Measurements from ENCODE around the gene SUV39H1.

The SUV39H1 gene

DNA sequence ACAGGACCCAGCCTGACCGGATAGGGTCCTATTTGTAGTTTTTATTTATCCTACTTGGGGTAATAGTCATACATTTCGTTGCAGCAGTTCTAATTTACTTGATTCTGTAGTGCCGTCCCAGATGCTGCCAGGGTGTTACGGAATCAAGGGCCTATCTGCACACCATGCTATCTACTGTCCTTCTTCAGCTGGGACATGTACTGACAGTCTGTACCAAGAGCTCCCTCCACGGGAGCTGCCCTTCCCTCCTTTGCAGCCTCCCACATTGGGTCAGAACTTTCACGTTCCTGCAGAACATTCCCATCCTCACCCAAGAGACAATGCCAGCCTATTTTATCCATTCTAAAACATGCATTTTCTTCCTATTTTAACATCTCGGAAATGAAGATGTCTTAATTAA, 6.7 kb downstream of the SUV39H1 start:
- Histone ChIP-seq H3K36me3 (ENCODE audit: control insufficient read depth, insufficient read depth, low read length) (no peaks in the 10 kb centered on the region), H3K27me3 (ENCODE audit: control insufficient read depth, insufficient read depth, low read length) (no peaks in the 10 kb centered on the region), H3K4me3 (ENCODE audit: low read length) (no peak overlapping the region), H3K9ac (ENCODE audit: low read length) (no peak overlapping the region), H3K4me1 (ENCODE audit: control insufficient read depth, insufficient read depth, low read length) (no peaks in the 10 kb centered on the region), H3K9me3 (ENCODE audit: control insufficient read depth, low read length) (no peaks in the 10 kb centered on the region)

DNA sequence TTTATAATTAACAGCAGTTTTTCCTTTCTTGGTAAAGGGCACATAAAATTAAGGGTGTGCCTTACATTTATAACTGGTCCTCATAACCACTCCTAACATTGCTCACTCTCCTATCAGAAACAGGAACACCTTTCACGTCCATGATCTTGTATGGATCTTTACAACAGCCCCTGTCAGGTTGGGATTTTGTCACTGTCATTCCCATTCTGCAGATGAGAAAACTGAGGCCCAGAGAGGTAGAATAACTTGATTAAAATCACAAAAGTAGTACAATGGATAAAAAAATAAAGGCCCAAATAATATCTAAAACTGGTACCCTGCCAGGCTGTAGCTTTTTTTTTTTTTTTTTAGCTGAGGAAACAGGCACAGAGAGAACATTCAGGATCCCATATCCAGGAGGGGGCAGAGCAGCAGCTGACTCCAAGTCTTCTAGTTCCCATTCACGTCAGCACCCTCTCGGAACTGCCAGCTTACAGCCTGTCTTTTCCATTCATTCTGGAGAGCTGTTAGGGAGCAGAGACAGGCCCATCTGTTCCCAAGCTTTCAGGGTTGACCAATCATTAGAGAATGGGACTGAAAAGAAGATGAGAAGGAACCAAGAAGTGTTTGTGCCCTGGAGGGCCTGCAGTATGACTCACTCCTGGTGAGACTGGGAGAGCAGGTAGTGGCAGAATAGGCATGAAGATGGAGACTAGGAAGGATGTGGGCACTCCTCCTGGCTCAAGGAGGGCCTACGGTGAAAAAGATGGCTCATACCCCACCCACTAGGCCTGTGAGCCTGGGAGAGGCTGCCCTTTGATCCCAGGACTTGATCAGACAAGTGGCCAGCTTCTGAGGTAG, 7.3 kb downstream of the SUV39H1 start:
- no peak overlapping the region for H3K4me3 ChIP-seq (ENCODE audit: low read length)
- no peaks in the 10 kb centered on the region for H3K27me3 ChIP-seq (ENCODE audit: control insufficient read depth, insufficient read depth, low read length)
- peak overlapping the region; percentile 15 for H3K9ac ChIP-seq (ENCODE audit: low read length)
- H3K4me1 ChIP-seq (ENCODE audit: control insufficient read depth, insufficient read depth, low read length) = no peaks in the 10 kb centered on the region
- no peaks in the 10 kb centered on the region for H3K9me3 ChIP-seq (ENCODE audit: control insufficient read depth, low read length)
- no peaks in the 10 kb centered on the region for H3K36me3 ChIP-seq (ENCODE audit: control insufficient read depth, insufficient read depth, low read length)

DNA sequence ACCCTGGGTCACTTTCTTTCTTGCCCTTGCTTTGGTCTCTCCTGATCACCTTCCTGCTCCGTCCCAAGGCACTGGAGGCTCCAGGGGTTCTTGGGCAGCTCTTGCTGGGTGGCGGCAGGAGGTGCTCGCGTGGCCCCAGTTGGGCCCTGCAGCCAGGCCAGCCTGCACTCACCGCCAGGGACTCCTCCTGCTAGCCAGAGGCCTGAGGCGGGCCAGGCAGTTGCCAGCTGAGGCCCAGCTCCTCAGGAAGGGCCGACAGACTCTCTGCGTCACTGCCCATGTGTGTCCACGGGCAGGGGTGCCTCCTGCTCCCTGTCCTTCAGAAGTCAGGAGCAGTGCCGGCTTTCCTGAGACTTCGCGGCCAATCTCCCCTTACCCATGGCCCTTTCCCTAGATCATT, 9.3 kb downstream of the SUV39H1 start:
- Histone ChIP-seq H3K9ac (ENCODE audit: low read length) (no peak overlapping the region), H3K36me3 (ENCODE audit: control insufficient read depth, insufficient read depth, low read length) (no peaks in the 10 kb centered on the region), H3K27me3 (ENCODE audit: control insufficient read depth, insufficient read depth, low read length) (no peaks in the 10 kb centered on the region), H3K9me3 (ENCODE audit: control insufficient read depth, low read length) (no peaks in the 10 kb centered on the region), H3K4me3 (ENCODE audit: low read length) (no peak overlapping the region), H3K4me1 (ENCODE audit: control insufficient read depth, insufficient read depth, low read length) (no peaks in the 10 kb centered on the region)

DNA sequence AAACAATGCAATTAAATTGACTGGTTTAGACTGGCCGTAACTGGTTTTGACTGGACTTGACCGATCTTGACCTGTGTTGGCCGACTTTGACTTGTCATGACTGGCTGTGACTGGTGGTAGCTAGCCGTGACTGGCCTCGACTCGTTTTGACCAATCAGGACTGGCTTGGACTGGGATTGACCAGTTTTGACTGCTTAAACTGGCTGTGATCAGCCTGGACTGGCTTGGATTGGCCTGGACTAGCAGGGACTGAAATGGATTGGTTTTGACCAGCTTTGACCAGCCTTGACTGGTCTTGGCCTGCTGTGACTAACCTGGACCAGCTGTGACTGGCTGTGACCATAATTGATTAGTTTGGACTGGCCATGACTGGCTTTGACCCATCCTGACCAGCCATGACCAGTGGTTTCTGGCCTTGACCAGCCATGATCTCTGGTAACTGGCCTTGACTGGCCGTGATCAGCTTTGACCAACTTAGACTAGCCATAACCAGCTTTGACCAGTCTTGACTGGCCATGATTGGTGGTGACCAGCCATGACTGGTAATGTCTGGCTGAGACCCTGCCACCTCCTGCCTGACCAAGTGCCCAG, 13.1 kb downstream of the SUV39H1 start:
- Histone ChIP-seq H3K4me1 (ENCODE audit: control insufficient read depth, insufficient read depth, low read length) (peaks cover 3% of the 10 kb centered on the region), H3K9me3 (ENCODE audit: control insufficient read depth, low read length) (no peaks in the 10 kb centered on the region), H3K9ac (ENCODE audit: low read length) (no peak overlapping the region), H3K36me3 (ENCODE audit: control insufficient read depth, insufficient read depth, low read length) (no peaks in the 10 kb centered on the region), H3K27me3 (ENCODE audit: control insufficient read depth, insufficient read depth, low read length) (no peaks in the 10 kb centered on the region), H3K4me3 (ENCODE audit: low read length) (no peak overlapping the region)

DNA sequence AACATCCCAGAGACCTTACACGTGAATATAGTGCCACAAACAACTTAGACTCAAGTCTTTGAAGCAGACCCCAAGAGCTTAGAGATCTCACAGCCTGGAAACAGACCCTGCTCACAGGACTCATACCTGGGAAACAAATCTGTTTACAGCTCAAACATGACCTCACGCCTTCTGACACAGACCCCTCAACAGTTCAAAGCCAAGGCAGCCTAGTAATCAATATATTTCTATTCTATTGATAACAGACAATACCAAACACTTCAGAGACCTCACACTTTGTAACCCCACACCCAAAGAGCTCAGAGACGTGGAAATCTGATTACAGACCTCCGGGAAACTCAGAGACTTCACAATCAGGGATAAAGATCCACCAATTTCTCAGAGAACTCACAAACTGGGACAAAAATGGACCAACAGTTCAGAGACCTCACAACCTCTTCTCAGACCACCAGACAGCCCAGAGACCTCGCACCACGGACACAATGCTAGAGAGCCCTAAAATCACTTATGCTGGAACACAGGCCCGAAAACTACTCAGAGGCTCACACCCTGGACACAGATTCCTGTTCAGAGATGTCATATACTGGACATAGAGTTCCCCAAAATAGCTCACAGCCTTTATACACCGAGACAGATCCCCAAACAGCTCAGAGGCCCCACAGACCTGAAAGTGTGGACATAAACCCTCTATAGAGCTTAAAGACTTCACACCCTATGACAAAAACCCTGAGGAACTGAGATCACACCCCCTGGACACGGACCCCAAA, 14.8 kb downstream of the SUV39H1 start:
- no peaks in the 10 kb centered on the region for H3K27me3 ChIP-seq (ENCODE audit: control insufficient read depth, insufficient read depth, low read length)
- no peak overlapping the region for H3K9ac ChIP-seq (ENCODE audit: low read length)
- H3K4me3 ChIP-seq (ENCODE audit: low read length) = no peak overlapping the region
- H3K9me3 ChIP-seq (ENCODE audit: control insufficient read depth, low read length) = no peaks in the 10 kb centered on the region
- H3K4me1 ChIP-seq (ENCODE audit: control insufficient read depth, insufficient read depth, low read length) = peaks cover 3% of the 10 kb centered on the region
- no peaks in the 10 kb centered on the region for H3K36me3 ChIP-seq (ENCODE audit: control insufficient read depth, insufficient read depth, low read length)

DNA sequence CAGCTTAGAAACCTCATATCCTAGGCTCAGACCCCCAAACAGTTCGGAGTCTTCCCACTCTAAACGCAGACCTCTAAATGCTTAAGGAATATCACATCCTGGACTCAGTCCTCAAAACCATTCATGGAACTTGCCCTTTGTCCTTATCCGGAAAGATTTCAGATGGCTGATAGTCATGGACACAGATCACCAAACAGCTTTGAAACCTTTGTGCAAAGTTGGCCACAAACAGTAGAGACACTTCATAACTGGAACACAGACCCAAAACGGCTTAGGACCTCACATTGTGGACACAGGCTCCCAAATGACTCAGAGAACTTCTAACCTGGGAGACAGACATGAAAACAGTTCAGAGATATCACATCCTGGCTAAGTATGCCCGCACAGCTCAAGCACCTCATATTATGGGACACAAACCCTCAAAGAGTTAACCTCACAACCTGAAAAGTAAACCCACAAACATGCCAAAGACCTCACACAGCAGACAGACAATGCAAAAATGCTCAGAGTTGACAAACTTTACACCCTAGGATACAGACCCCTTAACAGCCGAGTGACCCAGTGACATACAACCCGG, 15.5 kb downstream of the SUV39H1 start:
- no peak overlapping the region for H3K9ac ChIP-seq (ENCODE audit: low read length)
- no peaks in the 10 kb centered on the region for H3K27me3 ChIP-seq (ENCODE audit: control insufficient read depth, insufficient read depth, low read length)
- peaks cover 3% of the 10 kb centered on the region for H3K4me1 ChIP-seq (ENCODE audit: control insufficient read depth, insufficient read depth, low read length)
- no peaks in the 10 kb centered on the region for H3K36me3 ChIP-seq (ENCODE audit: control insufficient read depth, insufficient read depth, low read length)
- H3K4me3 ChIP-seq (ENCODE audit: low read length) = no peak overlapping the region
- H3K9me3 ChIP-seq (ENCODE audit: control insufficient read depth, low read length) = no peaks in the 10 kb centered on the region

DNA sequence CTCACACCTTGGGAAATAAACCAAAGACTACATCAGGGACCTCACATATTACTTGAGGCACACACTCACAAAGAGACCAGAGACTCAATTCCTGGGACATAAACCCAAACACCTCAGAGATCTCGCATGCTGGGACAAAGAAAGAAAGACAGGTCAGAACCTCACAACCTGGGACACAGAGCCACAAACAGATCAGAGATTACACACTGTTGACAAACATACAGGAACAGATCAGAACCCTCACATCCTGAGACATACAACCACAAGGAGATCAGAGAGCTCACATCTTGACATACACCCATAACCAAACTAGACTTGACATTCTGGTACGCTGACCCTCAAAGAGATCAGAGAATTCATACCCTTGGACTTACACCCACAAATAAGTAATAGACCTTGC, 17.3 kb downstream of the SUV39H1 start:
- no peak overlapping the region for H3K9ac ChIP-seq (ENCODE audit: low read length)
- H3K4me3 ChIP-seq (ENCODE audit: low read length) = no peak overlapping the region
- no peaks in the 10 kb centered on the region for H3K27me3 ChIP-seq (ENCODE audit: control insufficient read depth, insufficient read depth, low read length)
- no peaks in the 10 kb centered on the region for H3K9me3 ChIP-seq (ENCODE audit: control insufficient read depth, low read length)
- no peaks in the 10 kb centered on the region for H3K36me3 ChIP-seq (ENCODE audit: control insufficient read depth, insufficient read depth, low read length)
- peaks cover 3% of the 10 kb centered on the region for H3K4me1 ChIP-seq (ENCODE audit: control insufficient read depth, insufficient read depth, low read length)

DNA sequence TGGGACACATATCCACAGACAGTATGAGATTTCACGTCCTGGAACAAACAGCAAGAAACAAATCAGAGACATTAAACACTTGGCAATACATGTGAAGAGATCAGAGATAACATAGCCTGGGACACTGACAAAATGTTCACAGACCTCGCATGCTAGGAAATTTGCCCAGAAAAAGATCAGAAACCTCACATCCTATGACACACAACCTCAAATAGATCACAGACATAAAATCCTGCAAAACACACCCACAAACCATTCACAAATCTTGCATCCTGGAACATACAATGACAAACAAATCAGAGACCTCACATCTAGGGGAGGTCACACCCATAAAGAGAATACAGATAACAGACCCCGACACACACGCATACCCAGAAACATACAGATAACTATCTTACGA, 18.0 kb downstream of the SUV39H1 start:
- Histone ChIP-seq H3K27me3 (ENCODE audit: control insufficient read depth, insufficient read depth, low read length) (no peaks in the 10 kb centered on the region), H3K4me3 (ENCODE audit: low read length) (no peak overlapping the region), H3K9ac (ENCODE audit: low read length) (no peak overlapping the region), H3K9me3 (ENCODE audit: control insufficient read depth, low read length) (no peaks in the 10 kb centered on the region), H3K36me3 (ENCODE audit: control insufficient read depth, insufficient read depth, low read length) (no peaks in the 10 kb centered on the region), H3K4me1 (ENCODE audit: control insufficient read depth, insufficient read depth, low read length) (peaks cover 3% of the 10 kb centered on the region)

DNA sequence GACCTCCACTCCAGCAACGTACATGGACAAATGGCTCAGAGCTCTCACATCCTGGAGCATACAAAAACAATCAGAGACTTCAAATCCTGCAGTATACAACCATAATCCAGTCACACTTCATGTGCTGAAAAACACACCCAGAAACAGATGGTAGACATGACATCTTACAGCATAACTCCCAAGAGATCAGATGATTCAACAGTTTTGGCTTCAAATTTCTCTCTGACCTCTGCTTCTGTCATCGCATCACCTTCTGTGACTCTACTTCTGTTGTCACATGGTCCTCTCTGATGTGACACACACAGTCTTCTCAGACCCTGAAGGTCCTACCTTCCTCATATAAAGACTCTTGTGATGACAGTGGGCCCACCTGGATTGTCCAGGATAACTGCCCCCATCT, 18.5 kb downstream of the SUV39H1 start:
- no peak overlapping the region for H3K9ac ChIP-seq (ENCODE audit: low read length)
- no peaks in the 10 kb centered on the region for H3K9me3 ChIP-seq (ENCODE audit: control insufficient read depth, low read length)
- H3K4me1 ChIP-seq (ENCODE audit: control insufficient read depth, insufficient read depth, low read length) = peaks cover 3% of the 10 kb centered on the region
- H3K36me3 ChIP-seq (ENCODE audit: control insufficient read depth, insufficient read depth, low read length) = no peaks in the 10 kb centered on the region
- no peak overlapping the region for H3K4me3 ChIP-seq (ENCODE audit: low read length)
- H3K27me3 ChIP-seq (ENCODE audit: control insufficient read depth, insufficient read depth, low read length) = no peaks in the 10 kb centered on the region

DNA sequence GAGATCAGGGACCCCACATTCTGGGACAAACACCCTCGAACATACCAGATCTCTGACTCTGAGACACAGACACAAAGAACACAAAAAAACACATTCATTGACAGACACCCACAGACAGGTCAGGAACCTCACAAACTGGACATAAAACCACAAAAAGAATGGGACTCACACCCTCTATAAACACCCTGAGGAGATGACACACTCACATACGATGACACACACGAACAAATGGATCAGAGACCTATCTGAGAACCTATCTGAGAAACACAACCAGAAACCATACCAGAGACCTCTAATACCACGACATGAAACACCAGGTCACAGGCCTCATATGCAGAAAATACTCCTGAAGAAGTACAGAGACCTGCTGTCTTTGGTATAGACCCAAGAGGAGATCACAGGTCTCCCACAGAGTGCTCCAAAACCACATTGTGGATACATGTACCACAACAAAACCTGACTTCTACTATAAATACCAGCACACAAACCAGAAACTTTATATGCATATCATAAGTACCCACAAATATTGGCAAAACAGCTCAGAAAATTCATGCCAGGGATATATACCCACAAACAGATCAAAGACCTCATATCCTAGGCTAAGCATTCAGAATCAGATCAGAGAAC, 19.5 kb downstream of the SUV39H1 start:
- Histone ChIP-seq H3K36me3 (ENCODE audit: control insufficient read depth, insufficient read depth, low read length) (no peaks in the 10 kb centered on the region), H3K9ac (ENCODE audit: low read length) (no peak overlapping the region), H3K4me1 (ENCODE audit: control insufficient read depth, insufficient read depth, low read length) (peaks cover 3% of the 10 kb centered on the region), H3K27me3 (ENCODE audit: control insufficient read depth, insufficient read depth, low read length) (no peaks in the 10 kb centered on the region), H3K9me3 (ENCODE audit: control insufficient read depth, low read length) (no peaks in the 10 kb centered on the region), H3K4me3 (ENCODE audit: low read length) (no peak overlapping the region)

DNA sequence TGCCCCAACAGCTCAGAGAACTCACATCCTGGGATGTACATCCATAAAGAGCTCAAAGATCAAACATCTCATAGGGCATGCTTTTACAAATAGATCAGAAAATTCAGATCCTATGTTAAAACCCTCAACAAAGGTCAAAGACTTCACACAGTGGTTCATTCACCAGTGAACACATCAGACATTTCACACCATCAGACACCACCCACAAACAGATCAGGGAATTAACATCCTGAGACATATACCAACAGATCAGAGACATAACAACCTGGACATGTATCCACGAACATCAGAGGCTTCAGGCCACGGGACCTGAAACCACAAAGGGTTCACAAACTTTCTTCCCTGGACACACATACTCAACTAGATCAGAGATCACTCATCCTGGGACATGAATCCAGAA, 23.4 kb downstream of the SUV39H1 start:
- Histone ChIP-seq H3K4me3 (ENCODE audit: low read length) (no peak overlapping the region), H3K4me1 (ENCODE audit: control insufficient read depth, insufficient read depth, low read length) (no peaks in the 10 kb centered on the region), H3K27me3 (ENCODE audit: control insufficient read depth, insufficient read depth, low read length) (no peaks in the 10 kb centered on the region), H3K36me3 (ENCODE audit: control insufficient read depth, insufficient read depth, low read length) (no peaks in the 10 kb centered on the region), H3K9me3 (ENCODE audit: control insufficient read depth, low read length) (no peaks in the 10 kb centered on the region), H3K9ac (ENCODE audit: low read length) (no peak overlapping the region)

Measured in mucosa of stomach (tissue), 1 donor.